ENCODE results near the gene IMP4. TPM values are rescaled to one million over a fixed set of nuclear protein-coding genes. Genes with fewer than 3 reads are reported as not detected.
"Not testable (repeated sequence)": the region's sequence is repeated elsewhere in the genome, so short reads cannot be mapped to it uniquely, and the experiment has no call there.

Gene IMP4
- total RNA-seq, 2 donors from 2014 or later, result 77.4 to 95.4 TPM

- H3K4me3 Mint-ChIP-seq, result no peak overlapping the region
- H3K9me3 Mint-ChIP-seq, result no peaks in the 10 kb centered on the region
- ATAC-seq (replicated peaks in 1 of 2) (no peak), DNase-seq (no peak)
- H3K27ac Mint-ChIP-seq, result no peak overlapping the region
- peaks cover 7% of the 10 kb centered on the region for H3K4me1 Mint-ChIP-seq (ENCODE audit: low read depth)
- peaks cover 54% of the 10 kb centered on the region for H3K27me3 Mint-ChIP-seq (ENCODE audit: low read depth)
- H3K36me3 Mint-ChIP-seq (ENCODE audit: insufficient read depth in 2 of 2), result no peaks in the 10 kb centered on the region
Observed at GRCh38 chr2:130327703-130328527, 14.8 kb upstream of the IMP4 start.

- Mint-ChIP-seq H3K9me3 (no peaks in the 10 kb centered on the region), H3K36me3 (ENCODE audit: insufficient read depth in 2 of 2) (no peaks in the 10 kb centered on the region), H3K4me3 (no peak overlapping the region), H3K27ac (no peak overlapping the region), H3K27me3 (ENCODE audit: low read depth) (peaks cover 52% of the 10 kb centered on the region), H3K4me1 (ENCODE audit: low read depth) (peaks cover 7% of the 10 kb centered on the region)
- ATAC-seq (replicated peaks in 1 of 2) (no peak), DNase-seq (no peak)
Observed at GRCh38 chr2:130328710-130329109, 14.0 kb upstream of the IMP4 start.

GRCh38 chr2:130332271-130333073 is 10.2 kb upstream of the IMP4 start:
- Mint-ChIP-seq H3K27ac (no peak overlapping the region), H3K9me3 (no peaks in the 10 kb centered on the region), H3K27me3 (ENCODE audit: low read depth) (peaks cover 34% of the 10 kb centered on the region), H3K4me1 (ENCODE audit: low read depth) (peaks cover 12% of the 10 kb centered on the region), H3K36me3 (ENCODE audit: insufficient read depth in 2 of 2) (no peaks in the 10 kb centered on the region), H3K4me3 (peak overlapping the region; percentile 24 to 72)
- DNase-seq (peak; percentile 76), ATAC-seq (replicated peaks in 1 of 2) (peak; percentile 84 to 87)

- H3K4me3 Mint-ChIP-seq; DNase-seq; H3K27ac Mint-ChIP-seq; ATAC-seq (replicated peaks in 1 of 2); H3K9me3 Mint-ChIP-seq; H3K36me3 Mint-ChIP-seq (ENCODE audit: insufficient read depth in 2 of 2): not testable (repeated sequence)
- peaks cover 34% of the 10 kb centered on the region for H3K27me3 Mint-ChIP-seq (ENCODE audit: low read depth)
- H3K4me1 Mint-ChIP-seq (ENCODE audit: low read depth), result peaks cover 12% of the 10 kb centered on the region
Observed at GRCh38 chr2:130333253-130333652, 9.4 kb upstream of the IMP4 start.

GRCh38 chr2:130334026-130334425 is 8.7 kb upstream of the IMP4 start:
- peaks cover 26% of the 10 kb centered on the region for H3K27me3 Mint-ChIP-seq (ENCODE audit: low read depth)
- DNase-seq (no peak), ATAC-seq (replicated peaks in 1 of 2) (no peak)
- peaks cover 12% of the 10 kb centered on the region for H3K4me1 Mint-ChIP-seq (ENCODE audit: low read depth)
- H3K9me3 Mint-ChIP-seq, result no peaks in the 10 kb centered on the region
- H3K36me3 Mint-ChIP-seq (ENCODE audit: insufficient read depth in 2 of 2), result no peaks in the 10 kb centered on the region
- H3K27ac Mint-ChIP-seq, result no peak overlapping the region
- no peak overlapping the region for H3K4me3 Mint-ChIP-seq

- no peak overlapping the region for H3K4me3 Mint-ChIP-seq
- peaks cover 21% of the 10 kb centered on the region for H3K27me3 Mint-ChIP-seq (ENCODE audit: low read depth)
- H3K4me1 Mint-ChIP-seq (ENCODE audit: low read depth), result peaks cover 12% of the 10 kb centered on the region
- H3K27ac Mint-ChIP-seq, result no peak overlapping the region
- no peaks in the 10 kb centered on the region for H3K36me3 Mint-ChIP-seq (ENCODE audit: insufficient read depth in 2 of 2)
- ATAC-seq (replicated peaks in 1 of 2), result no peak
- no peak for DNase-seq
- no peaks in the 10 kb centered on the region for H3K9me3 Mint-ChIP-seq
Observed at GRCh38 chr2:130335226-130335625, 7.5 kb upstream of the IMP4 start.

- Mint-ChIP-seq H3K36me3 (ENCODE audit: insufficient read depth in 2 of 2) (no peaks in the 10 kb centered on the region), H3K9me3 (no peaks in the 10 kb centered on the region), H3K4me1 (ENCODE audit: low read depth) (peaks cover 17% of the 10 kb centered on the region), H3K27ac (no peak overlapping the region), H3K4me3 (no peak overlapping the region), H3K27me3 (ENCODE audit: low read depth) (peaks cover 13% of the 10 kb centered on the region)
- no peak for DNase-seq
- ATAC-seq (replicated peaks in 1 of 2), result no peak
Observed at GRCh38 chr2:130336150-130336876, 6.4 kb upstream of the IMP4 start.

- Mint-ChIP-seq H3K36me3 (ENCODE audit: insufficient read depth in 2 of 2) (no peaks in the 10 kb centered on the region), H3K27me3 (ENCODE audit: low read depth) (peaks cover 7% of the 10 kb centered on the region), H3K4me1 (ENCODE audit: low read depth) (peaks cover 22% of the 10 kb centered on the region), H3K27ac (peak overlapping the region; percentile 89), H3K9me3 (no peaks in the 10 kb centered on the region), H3K4me3 (peak overlapping the region in 1 of 2 donors; percentile 16)
- ATAC-seq (replicated peaks in 1 of 2), result peak in 1 of 2 donors; percentile 8
- peak; percentile 46 to 51 for DNase-seq
Observed at GRCh38 chr2:130336877-130337734, 5.6 kb upstream of the IMP4 start.

GRCh38 chr2:130337735-130338325 is 4.9 kb upstream of the IMP4 start:
- H3K36me3 Mint-ChIP-seq (ENCODE audit: insufficient read depth in 2 of 2), result peaks cover 0 to 2% of the 10 kb centered on the region in 2 donors
- no peaks in the 10 kb centered on the region for H3K27me3 Mint-ChIP-seq (ENCODE audit: low read depth)
- H3K4me3 Mint-ChIP-seq, result no peak overlapping the region
- no peak overlapping the region for H3K27ac Mint-ChIP-seq
- no peak for DNase-seq
- ATAC-seq (replicated peaks in 1 of 2), result no peak
- peaks cover 18% of the 10 kb centered on the region for H3K4me1 Mint-ChIP-seq (ENCODE audit: low read depth)
- H3K9me3 Mint-ChIP-seq, result no peaks in the 10 kb centered on the region

- no peaks in the 10 kb centered on the region for H3K9me3 Mint-ChIP-seq
- ATAC-seq (replicated peaks in 1 of 2) (no peak), DNase-seq (no peak)
- H3K27me3 Mint-ChIP-seq (ENCODE audit: low read depth), result no peaks in the 10 kb centered on the region
- no peak overlapping the region for H3K4me3 Mint-ChIP-seq
- H3K27ac Mint-ChIP-seq, result no peak overlapping the region
- H3K4me1 Mint-ChIP-seq (ENCODE audit: low read depth), result peaks cover 17% of the 10 kb centered on the region
- H3K36me3 Mint-ChIP-seq (ENCODE audit: insufficient read depth in 2 of 2), result peaks cover 0 to 2% of the 10 kb centered on the region in 2 donors
Observed at GRCh38 chr2:130338793-130339345, 3.8 kb upstream of the IMP4 start.

- no peak for DNase-seq
- ATAC-seq (replicated peaks in 1 of 2), result no peak
- Mint-ChIP-seq H3K27me3 (ENCODE audit: low read depth) (no peaks in the 10 kb centered on the region), H3K4me1 (ENCODE audit: low read depth) (peaks cover 17% of the 10 kb centered on the region), H3K4me3 (no peak overlapping the region), H3K36me3 (ENCODE audit: insufficient read depth in 2 of 2) (peaks cover 2 to 4% of the 10 kb centered on the region in 2 donors), H3K9me3 (no peaks in the 10 kb centered on the region), H3K27ac (no peak overlapping the region)
Observed at GRCh38 chr2:130339885-130340745, 2.6 kb upstream of the IMP4 start.

All from activated T-cell treated with anti-CD3 and anti-CD28 coated beads, Interleukin-2, amount 50 U/mL, for 72 hours (primary cell).